NCI-H2107 treated with DMSO at 0.1 percent for 48 hours (cell line): ENCODE measurements around the gene MEPCE.
"Not testable (repeated sequence)": the region's sequence is repeated elsewhere in the genome, so short reads cannot be mapped to it uniquely, and the experiment has no call there.

ENCODE experiments used
- DNase-seq: peaks from one replicate; lab custom pipeline; 2025; ENCODE audit not compliant: unreplicated experiment; lab: John Stamatoyannopoulos, UW

Gene MEPCE

GRCh38 chr7:100429637-100430492 is at the start of gene MEPCE:
TSS of gene MEPCE (plus strand) at chr7:100429831. CDS start at chr7:100430019, 188 bp downstream.
- peak; percentile 94 for DNase-seq

- DNase-seq: no peak
Measured at GRCh38 chr7:100380196-100380595, 49.4 kb upstream of the MEPCE start.

- DNase-seq: not testable (repeated sequence)
Measured at GRCh38 chr7:100381531-100382233, 47.9 kb upstream of the MEPCE start.

GRCh38 chr7:100382234-100382853 is 47.3 kb upstream of the MEPCE start:
- DNase-seq: not testable (repeated sequence)

- DNase-seq: no peak
Measured at GRCh38 chr7:100384628-100385294, 44.9 kb upstream of the MEPCE start.

- no peak for DNase-seq
Measured at GRCh38 chr7:100386940-100387339, 42.7 kb upstream of the MEPCE start.

- DNase-seq: no peak
Measured at GRCh38 chr7:100387695-100388094, 41.9 kb upstream of the MEPCE start.

GRCh38 chr7:100389437-100390088 is 40.1 kb upstream of the MEPCE start:
- DNase-seq: no peak

GRCh38 chr7:100390286-100391009 is 39.2 kb upstream of the MEPCE start:
- no peak for DNase-seq

- DNase-seq: no peak
Measured at GRCh38 chr7:100393233-100393905, 36.3 kb upstream of the MEPCE start.

- no peak for DNase-seq
Measured at GRCh38 chr7:100394077-100394476, 35.6 kb upstream of the MEPCE start.

- DNase-seq: no peak
Measured at GRCh38 chr7:100396421-100396982, 33.1 kb upstream of the MEPCE start.

GRCh38 chr7:100397315-100398081 is 32.1 kb upstream of the MEPCE start:
- no peak for DNase-seq

- DNase-seq: no peak
Measured at GRCh38 chr7:100398239-100398638, 31.4 kb upstream of the MEPCE start.

- no peak for DNase-seq
Measured at GRCh38 chr7:100400041-100400440, 29.6 kb upstream of the MEPCE start.

- DNase-seq: no peak
Measured at GRCh38 chr7:100400656-100401055, 29.0 kb upstream of the MEPCE start.

- DNase-seq: no peak
Measured at GRCh38 chr7:100401811-100402210, 27.8 kb upstream of the MEPCE start.

GRCh38 chr7:100402241-100402640 is 27.4 kb upstream of the MEPCE start:
- DNase-seq: no peak
